Panc1 (cell line): ENCODE results near the gene MAP2K3.
"Not testable (repeated sequence)": the region's sequence is repeated elsewhere in the genome, so short reads cannot be mapped to it uniquely, and the experiment has no call there.

ENCODE experiments used
- CTCF ChIP-seq: fragments of 450-650 bp; IDR thresholded peaks from 2 replicates; pipeline ENCODE4 v1.5.1; 2017; ENCODE audit warnings: mild to moderate bottlenecking
- POLR2AphosphoS5 ChIP-seq: IDR thresholded peaks from 2 replicates; pipeline ENCODE4 v1.6.1; 2012; ENCODE audit warnings: mild to moderate bottlenecking, low read depth, low read length, moderate library complexity

DNA sequence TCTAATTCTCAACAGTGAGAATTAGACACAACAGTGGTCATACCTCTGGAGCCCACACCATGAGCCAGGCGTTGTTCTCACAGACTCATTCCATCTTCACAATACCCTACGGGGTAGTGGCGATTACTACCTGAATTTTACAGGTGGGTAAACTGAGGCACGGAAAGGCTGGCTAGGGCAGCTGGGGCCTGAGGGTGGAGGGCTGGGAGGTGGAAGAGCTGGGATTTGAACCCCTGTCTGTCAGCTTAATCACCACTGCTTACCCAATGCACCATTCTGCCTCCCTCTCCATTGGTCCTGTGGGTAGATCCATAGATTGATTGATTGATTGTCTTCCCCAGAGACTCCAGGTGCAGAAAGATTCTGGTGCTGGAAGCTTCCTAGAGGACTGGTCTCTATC lies 60.3 kb downstream of the MAP2K3 start:
- not testable (repeated sequence) for TF ChIP-seq POLR2AphosphoS5, CTCF
